DND-41 (cell line): ENCODE results near the gene CYTH3.

Source experiments
- ATAC-seq: fragments of 200-7000 bp; cut with Tn5 transposase; 3 replicates; pipeline ENCODE4 v1.9.1; 2021; ENCODE audit warnings: low read depth; ENCODE audit not compliant: insufficient read depth
- DNase-seq: peaks from one replicate; pipeline ENCODE4 v3.0.0-alpha.2; 2020
- H2AFZ ChIP-seq: 2 replicates; pipeline ENCODE4 v1.6.0; 2012; ENCODE audit warnings: low read depth, low read length
- H3K27ac ChIP-seq: 2 replicates; pipeline ENCODE4 v1.5.1; 2012; ENCODE audit warnings: low read length, inconsistent platforms
- H3K27me3 ChIP-seq: fragments of 200-600 bp; sonication (generic); 2 replicates; pipeline ENCODE4 v1.6.0; 2012; ENCODE audit warnings: low read length, mild to moderate bottlenecking, inconsistent platforms; ENCODE audit not compliant: insufficient read depth, poor library complexity
- H3K36me3 ChIP-seq: 2 replicates; pipeline ENCODE4 v1.5.1; 2012; ENCODE audit warnings: low read length, inconsistent platforms; ENCODE audit not compliant: insufficient read depth
- H3K4me1 ChIP-seq: 2 replicates; pipeline ENCODE4 v1.5.1; 2012; ENCODE audit warnings: mild to moderate bottlenecking, low read length; ENCODE audit not compliant: insufficient read depth
- H3K4me2 ChIP-seq: 2 replicates; pipeline ENCODE4 v1.6.0; 2012; ENCODE audit warnings: mild to moderate bottlenecking, moderate library complexity, low read length, inconsistent platforms; ENCODE audit not compliant: insufficient read depth
- H3K4me3 ChIP-seq, 2 experiments: fragments of 200-600 bp in 1 of 2; shearing (Covaris generic) in 1 of 2; 2 replicates each; pipeline ENCODE4 v1.5.1; 2012 to 2016; ENCODE audit warnings: inconsistent platforms in 2 of 2, low read length in 2 of 2, mild to moderate bottlenecking in 2 of 2, low read depth in 1 of 2, moderate library complexity in 1 of 2
- H3K79me2 ChIP-seq: 2 replicates; pipeline ENCODE4 v1.6.0; 2012; ENCODE audit warnings: low read length, inconsistent platforms; ENCODE audit not compliant: insufficient read depth
- H3K9ac ChIP-seq: 2 replicates; pipeline ENCODE4 v1.6.0; 2012; ENCODE audit warnings: low read depth, mild to moderate bottlenecking, inconsistent platforms, low read length, moderate library complexity
- H3K9me3 ChIP-seq: 2 replicates; pipeline ENCODE4 v1.5.1; 2012; ENCODE audit warnings: low read length, moderate library complexity, mild to moderate bottlenecking, inconsistent platforms; ENCODE audit not compliant: insufficient read depth, severe bottlenecking
- H4K20me1 ChIP-seq: 2 replicates; pipeline ENCODE4 v1.6.0; 2012; ENCODE audit warnings: low read length; ENCODE audit not compliant: insufficient read depth
- EZH2 ChIP-seq: IDR thresholded peaks from 3 replicates; pipeline ENCODE4 v1.6.1; 2012; ENCODE audit warnings: borderline replicate concordance, low read depth, mild to moderate bottlenecking, moderate library complexity, low read length, inconsistent platforms; ENCODE audit not compliant: severe bottlenecking
- TF ChIP-seq, protein P1 (sequence below): IDR thresholded peaks from 2 replicates; pipeline ENCODE4 v1.5.1; 2012; ENCODE audit warnings: borderline replicate concordance, low read length, moderate library complexity, mild to moderate bottlenecking; ENCODE audit not compliant: poor library complexity, severe bottlenecking; ENCODE audit errors: extremely low read depth

The CYTH3 gene

GRCh38 chr7:6167004-6167551 is 105.3 kb downstream of the CYTH3 start:
- H3K4me3 ChIP-seq, result no peak overlapping the region
- no peaks in the 10 kb centered on the region for H3K27me3 ChIP-seq
- H3K4me1 ChIP-seq, result no peaks in the 10 kb centered on the region
- no peak overlapping the region for H3K9ac ChIP-seq
- H3K27ac ChIP-seq, result no peak overlapping the region
- DNase-seq, result no peak
- H3K9me3 ChIP-seq, result no peaks in the 10 kb centered on the region
- ATAC-seq, result no peak
- H3K79me2 ChIP-seq, result no peaks in the 10 kb centered on the region
- H4K20me1 ChIP-seq, result peaks cover 5% of the 10 kb centered on the region; the same call in 1 of the 2 replicates
- H3K4me2 ChIP-seq, result no peak overlapping the region
- H2AFZ ChIP-seq, result no peak overlapping the region
- H3K36me3 ChIP-seq, result peaks cover 12% of the 10 kb centered on the region
- TF ChIP-seq, protein P1, sequence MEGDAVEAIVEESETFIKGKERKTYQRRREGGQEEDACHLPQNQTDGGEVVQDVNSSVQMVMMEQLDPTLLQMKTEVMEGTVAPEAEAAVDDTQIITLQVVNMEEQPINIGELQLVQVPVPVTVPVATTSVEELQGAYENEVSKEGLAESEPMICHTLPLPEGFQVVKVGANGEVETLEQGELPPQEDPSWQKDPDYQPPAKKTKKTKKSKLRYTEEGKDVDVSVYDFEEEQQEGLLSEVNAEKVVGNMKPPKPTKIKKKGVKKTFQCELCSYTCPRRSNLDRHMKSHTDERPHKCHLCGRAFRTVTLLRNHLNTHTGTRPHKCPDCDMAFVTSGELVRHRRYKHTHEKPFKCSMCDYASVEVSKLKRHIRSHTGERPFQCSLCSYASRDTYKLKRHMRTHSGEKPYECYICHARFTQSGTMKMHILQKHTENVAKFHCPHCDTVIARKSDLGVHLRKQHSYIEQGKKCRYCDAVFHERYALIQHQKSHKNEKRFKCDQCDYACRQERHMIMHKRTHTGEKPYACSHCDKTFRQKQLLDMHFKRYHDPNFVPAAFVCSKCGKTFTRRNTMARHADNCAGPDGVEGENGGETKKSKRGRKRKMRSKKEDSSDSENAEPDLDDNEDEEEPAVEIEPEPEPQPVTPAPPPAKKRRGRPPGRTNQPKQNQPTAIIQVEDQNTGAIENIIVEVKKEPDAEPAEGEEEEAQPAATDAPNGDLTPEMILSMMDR, result no peak
- TF ChIP-seq EZH2, result no peak

- H3K27me3 ChIP-seq, result no peaks in the 10 kb centered on the region
- H3K9me3 ChIP-seq, result no peaks in the 10 kb centered on the region
- ATAC-seq (no peak; the same call in 2 of the 3 replicates), DNase-seq (no peak)
- no peak overlapping the region for H2AFZ ChIP-seq
- peaks cover 18% of the 10 kb centered on the region for H3K36me3 ChIP-seq
- H3K4me2 ChIP-seq, result no peak overlapping the region
- H3K4me3 ChIP-seq, result no peak overlapping the region
- no peak overlapping the region for H3K9ac ChIP-seq
- H4K20me1 ChIP-seq, result peaks cover 5% of the 10 kb centered on the region; the same call in 1 of the 2 replicates
- H3K27ac ChIP-seq, result no peak overlapping the region
- TF ChIP-seq, protein P1, result no peak
- no peak for TF ChIP-seq EZH2
- no peaks in the 10 kb centered on the region for H3K4me1 ChIP-seq
- no peaks in the 10 kb centered on the region for H3K79me2 ChIP-seq
Measured at GRCh38 chr7:6166443-6166891, 106.0 kb downstream of the CYTH3 start.

GRCh38 chr7:6165521-6166320 is 106.7 kb downstream of the CYTH3 start:
- Histone ChIP-seq H4K20me1 (peaks cover 8% of the 10 kb centered on the region; the same call in 1 of the 2 replicates), H3K36me3 (peaks cover 25% of the 10 kb centered on the region), H3K79me2 (no peaks in the 10 kb centered on the region), H3K27me3 (no peaks in the 10 kb centered on the region), H2AFZ (no peak overlapping the region), H3K4me3 (no peak overlapping the region), H3K4me2 (no peak overlapping the region), H3K27ac (no peak overlapping the region), H3K9me3 (no peaks in the 10 kb centered on the region), H3K9ac (no peak overlapping the region), H3K4me1 (no peaks in the 10 kb centered on the region)
- TF ChIP-seq EZH2, result no peak
- TF ChIP-seq, protein P1, result no peak
- DNase-seq (no peak), ATAC-seq (no peak)
